ENCODE measurements around the gene NTN1. TPM values are rescaled to one million over a fixed set of nuclear protein-coding genes. Genes with fewer than 3 reads are reported as not detected.

NTN1 gene
- total and polyA plus RNA-seq, 2 of the 4 experiments (the other 2 are of a cell fraction), result under 0.01 to 0.07 TPM

DNA sequence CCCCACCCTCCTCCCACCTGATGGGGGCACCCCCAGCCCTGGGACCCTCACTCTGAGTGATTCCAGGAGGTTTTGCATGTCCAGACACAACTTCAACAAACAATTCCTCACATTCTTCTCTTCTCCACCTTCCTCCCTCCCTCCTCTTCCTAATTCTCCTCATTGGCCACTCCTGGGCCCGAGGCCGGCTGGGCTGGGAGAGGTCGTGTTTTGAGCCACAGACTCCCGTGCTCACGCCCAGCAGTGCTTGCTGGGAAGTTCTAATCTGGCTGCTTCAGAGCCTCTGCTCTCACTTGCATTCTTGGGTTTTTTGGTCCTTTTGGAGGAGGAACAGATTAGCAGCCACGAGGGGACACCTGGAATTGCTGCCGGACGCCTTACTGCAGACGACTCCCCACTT is 157.0 kb downstream of the NTN1 start:
- TF ChIP-seq CEBPB (IDR thresholded peaks at IDR 0.05; ENCODE audit: low read depth, low read length) (no peak), CHD1 (IDR thresholded peaks at IDR 0.05; ENCODE audit: low read depth, low read length) (no peak), MXI1 (IDR thresholded peaks at IDR 0.05; ENCODE audit: borderline replicate concordance, low read depth, low read length) (no peak), SMC3 (IDR thresholded peaks at IDR 0.05; ENCODE audit: low read depth, low read length) (no peak)
- TF ChIP-seq, protein P1, sequence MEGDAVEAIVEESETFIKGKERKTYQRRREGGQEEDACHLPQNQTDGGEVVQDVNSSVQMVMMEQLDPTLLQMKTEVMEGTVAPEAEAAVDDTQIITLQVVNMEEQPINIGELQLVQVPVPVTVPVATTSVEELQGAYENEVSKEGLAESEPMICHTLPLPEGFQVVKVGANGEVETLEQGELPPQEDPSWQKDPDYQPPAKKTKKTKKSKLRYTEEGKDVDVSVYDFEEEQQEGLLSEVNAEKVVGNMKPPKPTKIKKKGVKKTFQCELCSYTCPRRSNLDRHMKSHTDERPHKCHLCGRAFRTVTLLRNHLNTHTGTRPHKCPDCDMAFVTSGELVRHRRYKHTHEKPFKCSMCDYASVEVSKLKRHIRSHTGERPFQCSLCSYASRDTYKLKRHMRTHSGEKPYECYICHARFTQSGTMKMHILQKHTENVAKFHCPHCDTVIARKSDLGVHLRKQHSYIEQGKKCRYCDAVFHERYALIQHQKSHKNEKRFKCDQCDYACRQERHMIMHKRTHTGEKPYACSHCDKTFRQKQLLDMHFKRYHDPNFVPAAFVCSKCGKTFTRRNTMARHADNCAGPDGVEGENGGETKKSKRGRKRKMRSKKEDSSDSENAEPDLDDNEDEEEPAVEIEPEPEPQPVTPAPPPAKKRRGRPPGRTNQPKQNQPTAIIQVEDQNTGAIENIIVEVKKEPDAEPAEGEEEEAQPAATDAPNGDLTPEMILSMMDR (conservative IDR thresholded peaks at IDR 0.05; ENCODE audit: low read depth, low read length), result no peak
- Histone ChIP-seq H3K4ac (ENCODE audit: low read depth, low read length) (no peak overlapping the region), H3K27ac (ENCODE audit: insufficient read depth, low read length) (no peak overlapping the region), H2BK15ac (ENCODE audit: low read depth, low read length) (no peak overlapping the region), H2BK5ac (ENCODE audit: low read depth, low read length, poor library complexity, severe bottlenecking) (no peak overlapping the region), H2AK9ac (replicated peaks; ENCODE audit: low read depth, low read length, poor library complexity) (no peak overlapping the region), H3K27me3 (ENCODE audit: control insufficient read depth, insufficient read depth, low read length) (no peaks in the 10 kb centered on the region; the same call in 1 of the 2 replicates), H3K18ac (ENCODE audit: low read depth, low read length) (no peak overlapping the region), H4K8ac (ENCODE audit: low read depth in 2 of 2, low read length in 2 of 2) (no peak overlapping the region), H3K56ac (ENCODE audit: extremely low read depth, insufficient read depth, low read length) (no peak overlapping the region), H3K9me1 (ENCODE audit: insufficient read depth, low read length) (no peaks in the 10 kb centered on the region), H2AFZ (replicated peaks; ENCODE audit: low read length, poor library complexity) (no peak overlapping the region), H4K5ac (ENCODE audit: low read depth, low read length) (no peak overlapping the region), H4K91ac (ENCODE audit: insufficient read depth, low read depth, low read length) (no peak overlapping the region), H3K9ac (ENCODE audit: low read depth, low read length) (no peak overlapping the region), H3K4me1 (ENCODE audit: control insufficient read depth, insufficient read depth, low read length) (no peaks in the 10 kb centered on the region), H3K9me3 (ENCODE audit: control insufficient read depth, insufficient read depth, low read length) (peaks cover 6% of the 10 kb centered on the region), H3K36me3 (ENCODE audit: control insufficient read depth, insufficient read depth, low read length) (no peaks in the 10 kb centered on the region), H3K79me1 (ENCODE audit: low read depth in 1 of 2, low read length in 2 of 2) (no peaks in the 10 kb centered on the region), H3K14ac (replicated peaks; ENCODE audit: low read depth, low read length) (no peak overlapping the region), H2BK120ac (ENCODE audit: low read depth, low read length) (no peak overlapping the region), H4K20me1 (ENCODE audit: insufficient read depth, low read length) (no peaks in the 10 kb centered on the region), H3K4me2 (ENCODE audit: low read depth, low read length) (no peak overlapping the region), H3K23ac (ENCODE audit: low read depth, low read length) (no peak overlapping the region), H2AK5ac (ENCODE audit: low read depth, low read length) (no peak overlapping the region), H3K4me3 (ENCODE audit: insufficient read depth, low read depth, low read length) (no peak overlapping the region), H2BK20ac (ENCODE audit: low read depth, low read length) (no peak overlapping the region)
- ATAC-seq (ENCODE audit: low read depth) (no peak), DNase-seq (no peak)
- ChIA-PET CTCF (no interaction called here), POLR2A (ENCODE audit: unreplicated experiment) (interaction anchor here (0.5 kb wide), 1 partner anchor 27 kb away, joined by 3 read pairs; no protein-coding TSS in a partner anchor)
- in situ Hi-C loops (cut with MboI; ENCODE audit: low sequenced_read_pairs), result no loop called here
- intact Hi-C loops (cut with micrococcal nuclease), result no loop called here
- dilution Hi-C loops (cut with HindIII; ENCODE audit: low sequenced_read_pairs, unreplicated experiment), result no loop called here
- 76% methylated on average over 3 of the region's 9 CpGs; no CpG with 5 or more reads in 1 of the 2 experiments for WGBS, 2 experiments (ENCODE audit: extremely low coverage in 2 of 2, insufficient read length in 1 of 2)
- no TSS peak for BruUV-seq (replicated peaks)
